Nephron (organoid): ENCODE data around the gene TCEA3.

Source experiments
- H3K27ac Mint-ChIP-seq, 3 experiments: 2 replicates each; pipeline ENCODE4 v1.8.0; 2020; ENCODE audit warnings: mixed read lengths in 3 of 3, mild to moderate bottlenecking in 2 of 3, moderate library complexity in 1 of 3
- H3K27me3 Mint-ChIP-seq: 2 replicates; pipeline ENCODE4 v1.8.0; 2021; ENCODE audit warnings: low read depth, mild to moderate bottlenecking, moderate library complexity, mixed read lengths
- H3K36me3 Mint-ChIP-seq: 2 replicates; pipeline ENCODE4 v1.8.0; 2020; ENCODE audit warnings: low read depth, mixed read lengths
- H3K4me1 Mint-ChIP-seq: 2 replicates; pipeline ENCODE4 v1.8.0; 2020; ENCODE audit warnings: mixed read lengths
- H3K4me3 Mint-ChIP-seq, 3 experiments: 2 replicates each; pipeline ENCODE4 v1.8.0; 2020; ENCODE audit warnings: mild to moderate bottlenecking in 3 of 3, mixed read lengths in 3 of 3, moderate library complexity in 2 of 3
- H3K9me3 Mint-ChIP-seq: 2 replicates; pipeline ENCODE4 v1.8.0; 2020; ENCODE audit warnings: mixed read lengths
- CTCF ChIP-seq, 3 experiments: fragments of 200-600 bp; sonication (generic); IDR thresholded peaks; one replicate each; pipeline ENCODE4 v1.5.0; 2021; ENCODE audit warnings: antibody characterized with exemption in 3 of 3; ENCODE audit not compliant: unreplicated experiment in 3 of 3

TCEA3 gene

GRCh38 chr1:23449958-23450357 lies 25.4 kb upstream of the TCEA3 start:
- Mint-ChIP-seq H3K27me3 (no peaks in the 10 kb centered on the region), H3K4me3 (no peak overlapping the region), H3K36me3 (peaks cover 38% of the 10 kb centered on the region), H3K9me3 (no peaks in the 10 kb centered on the region), H3K4me1 (no peaks in the 10 kb centered on the region), H3K27ac (no peak overlapping the region)
- TF ChIP-seq CTCF (IDR thresholded peaks at IDR 0.05; ENCODE audit: unreplicated experiment in 3 of 3), result no peak

DNA sequence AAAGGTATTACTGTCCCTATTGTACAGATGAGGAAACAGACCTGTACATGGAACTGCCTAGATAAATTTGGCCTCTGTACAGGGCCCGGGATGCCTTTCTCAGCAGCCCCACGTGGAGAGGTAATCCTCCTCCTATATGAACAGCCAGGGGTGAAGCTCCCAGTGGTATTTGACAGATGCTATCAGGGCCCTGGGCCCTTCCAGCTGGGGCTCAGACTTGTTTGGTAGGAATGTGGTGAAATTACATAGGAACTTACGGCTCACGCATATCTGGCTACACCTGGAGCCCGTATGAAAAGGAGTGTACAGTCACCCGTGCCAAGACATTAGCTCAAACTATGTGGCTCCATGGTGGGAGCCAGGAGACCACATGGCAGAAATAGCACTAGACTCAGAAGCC lies 24.8 kb upstream of the TCEA3 start:
- H3K4me3 Mint-ChIP-seq, result no peak overlapping the region

DNA sequence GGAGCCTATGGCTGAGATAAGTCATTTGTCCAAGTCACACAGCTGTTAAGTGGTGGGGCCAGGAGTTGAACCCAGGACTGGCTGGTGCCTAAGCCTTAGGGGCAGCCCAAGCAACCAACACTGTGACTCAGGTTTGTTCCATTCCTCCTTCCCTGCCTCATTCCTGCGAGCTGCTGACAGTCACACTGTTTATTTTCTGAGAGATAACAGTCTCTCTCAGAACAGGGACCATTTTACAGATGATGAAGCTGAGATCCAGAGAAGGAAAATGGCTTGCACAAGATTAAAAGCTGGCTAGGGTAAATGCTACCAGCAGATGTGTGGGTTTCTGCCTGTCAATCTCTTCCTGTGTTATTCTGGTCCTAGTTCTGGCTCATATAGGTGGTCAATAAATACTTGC lies 24.3 kb upstream of the TCEA3 start:
- no peak overlapping the region for H3K27ac Mint-ChIP-seq

More for the DNA sequence above, 24.8 kb upstream of the TCEA3 start:
- Mint-ChIP-seq H3K27me3 (no peaks in the 10 kb centered on the region), H3K4me1 (no peaks in the 10 kb centered on the region), H3K36me3 (peaks cover 34% of the 10 kb centered on the region), H3K27ac (no peak overlapping the region), H3K9me3 (no peaks in the 10 kb centered on the region)
- TF ChIP-seq CTCF (IDR thresholded peaks at IDR 0.05; ENCODE audit: unreplicated experiment in 3 of 3), result no peak

DNA sequence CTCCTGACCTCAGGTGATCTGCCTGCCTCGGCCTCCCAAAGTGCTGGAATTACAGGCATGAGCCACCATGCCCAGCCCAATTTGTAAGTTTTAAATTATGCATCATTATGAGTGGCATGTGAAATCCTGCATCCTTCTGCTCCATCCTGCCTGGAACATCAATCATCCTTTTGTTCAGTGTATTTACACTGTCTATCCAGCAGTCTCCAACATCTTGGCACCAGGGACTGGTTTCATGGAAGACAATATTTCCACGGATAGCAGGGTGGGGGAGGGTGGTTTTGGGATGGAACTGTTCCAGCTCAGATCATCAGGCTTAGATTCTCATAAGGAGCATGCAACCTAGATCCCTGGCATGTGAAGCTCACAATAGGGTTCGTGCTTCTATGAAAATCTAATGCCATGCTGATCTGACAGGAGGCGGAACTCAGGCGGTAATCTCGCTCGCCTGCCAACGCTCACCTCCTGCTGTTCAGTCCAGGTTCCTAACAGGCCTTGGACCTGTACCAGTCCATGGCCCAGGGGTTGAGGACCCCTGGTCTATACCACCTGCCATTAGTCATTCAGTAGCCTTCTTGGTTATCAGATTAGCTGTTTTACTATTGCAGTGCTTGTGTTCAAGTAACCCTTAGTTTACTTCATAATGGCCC lies 22.2 kb upstream of the TCEA3 start:
- no peaks in the 10 kb centered on the region for H3K27me3 Mint-ChIP-seq
- peaks cover 35% of the 10 kb centered on the region for H3K36me3 Mint-ChIP-seq

More for the DNA sequence above, 24.3 kb upstream of the TCEA3 start:
- Mint-ChIP-seq H3K27me3 (no peaks in the 10 kb centered on the region), H3K4me1 (no peaks in the 10 kb centered on the region), H3K9me3 (no peaks in the 10 kb centered on the region), H3K36me3 (peaks cover 34% of the 10 kb centered on the region), H3K4me3 (no peak overlapping the region)
- no peak for TF ChIP-seq CTCF (IDR thresholded peaks at IDR 0.05; ENCODE audit: unreplicated experiment in 3 of 3)

DNA sequence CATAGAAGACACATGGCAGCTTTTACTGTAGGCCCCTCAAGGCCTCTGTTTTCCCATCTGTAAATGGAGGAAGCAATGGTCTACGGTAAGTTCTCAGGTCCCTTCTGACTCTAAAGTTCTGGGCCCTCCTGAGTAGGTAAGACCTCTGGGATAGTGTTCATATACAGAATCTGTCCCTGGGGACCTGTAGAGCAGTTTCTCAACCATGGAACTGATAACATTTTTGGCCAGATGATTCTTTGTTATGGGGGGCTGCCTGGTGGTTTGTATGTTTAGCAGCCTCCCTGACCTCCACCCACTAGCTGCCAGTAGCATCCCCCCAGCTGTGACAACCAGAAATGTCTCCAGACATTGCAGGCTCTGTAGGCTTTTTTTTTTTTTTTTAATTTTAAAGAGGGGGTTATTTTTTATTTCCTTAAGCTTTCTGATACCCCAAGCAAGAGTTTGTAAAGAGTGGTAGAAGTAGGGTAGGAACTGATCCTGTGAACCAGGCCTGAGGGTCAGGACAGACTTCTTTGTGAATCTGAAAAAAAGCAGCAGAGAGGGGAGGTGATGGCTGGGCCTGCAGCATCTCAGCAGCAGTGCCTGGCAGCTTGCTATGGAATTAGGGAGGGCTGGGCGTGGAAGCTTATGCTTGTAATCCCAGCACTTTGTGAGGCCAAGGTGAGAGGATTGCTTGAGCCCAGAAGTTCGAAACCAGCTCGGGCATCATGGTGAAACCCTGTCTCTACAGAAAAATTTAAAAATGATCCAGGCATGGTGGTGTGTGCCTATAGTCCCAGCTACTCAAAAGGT lies 20.2 kb upstream of the TCEA3 start:
- H3K9me3 Mint-ChIP-seq, result no peaks in the 10 kb centered on the region
- no peak overlapping the region for H3K4me3 Mint-ChIP-seq
- TF ChIP-seq CTCF (IDR thresholded peaks at IDR 0.05; ENCODE audit: unreplicated experiment in 3 of 3), result no peak
- no peaks in the 10 kb centered on the region for H3K4me1 Mint-ChIP-seq
- no peak overlapping the region for H3K27ac Mint-ChIP-seq
- H3K36me3 Mint-ChIP-seq, result peaks cover 37% of the 10 kb centered on the region
- H3K27me3 Mint-ChIP-seq, result no peaks in the 10 kb centered on the region

More for the DNA sequence above, 22.2 kb upstream of the TCEA3 start:
- H3K4me3 Mint-ChIP-seq, result no peak overlapping the region
- TF ChIP-seq CTCF (IDR thresholded peaks at IDR 0.05; ENCODE audit: unreplicated experiment in 3 of 3), result no peak
- no peak overlapping the region for H3K27ac Mint-ChIP-seq
- H3K4me1 Mint-ChIP-seq, result no peaks in the 10 kb centered on the region
- no peaks in the 10 kb centered on the region for H3K9me3 Mint-ChIP-seq
